Neural crest cell (in vitro differentiated cells): ENCODE results near the gene GDF2. TPM values are rescaled to one million over a fixed set of nuclear protein-coding genes. Genes with fewer than 3 reads are reported as not detected.

Source experiments
- DNase-seq: peaks from one replicate; pipeline ENCODE4 v3.0.0; 2021; ENCODE audit warnings: low read depth, mixed read lengths, low spot score
- H3K27ac Mint-ChIP-seq: one replicate; pipeline ENCODE4 v1.8.0; 2021; ENCODE audit warnings: mild to moderate bottlenecking, mixed read lengths; ENCODE audit not compliant: unreplicated experiment
- H3K27me3 Mint-ChIP-seq: 2 replicates; pipeline ENCODE4 v1.8.0; 2021; ENCODE audit warnings: low read depth, mild to moderate bottlenecking, mixed read lengths
- H3K36me3 Mint-ChIP-seq: 2 replicates; pipeline ENCODE4 v1.8.0; 2021; ENCODE audit warnings: low read depth, mild to moderate bottlenecking, mixed read lengths
- H3K4me1 Mint-ChIP-seq: 2 replicates; pipeline ENCODE4 v1.8.0; 2021; ENCODE audit warnings: mixed read lengths
- H3K4me3 Mint-ChIP-seq: one replicate; pipeline ENCODE4 v1.8.0; 2021; ENCODE audit warnings: mild to moderate bottlenecking, mixed read lengths
- H3K9me3 Mint-ChIP-seq: 2 replicates; pipeline ENCODE4 v1.8.0; 2021; ENCODE audit warnings: mixed read lengths
- CTCF ChIP-seq: fragments of 200-600 bp; sonication (generic); conservative IDR thresholded peaks from 2 replicates; pipeline ENCODE4 v1.5.0; 2021; ENCODE audit warnings: antibody characterized with exemption, mild to moderate bottlenecking
- total RNA-seq: library from RNA; stranded (reverse); gene quantifications from 2 replicates; pipeline ENCODE4 v1.2.1, GENCODE V29; 2021

The GDF2 gene
- total RNA-seq, 1 donor from 2014 or later: not detected

GRCh38 chr10:47329855-47330254 lies 7.6 kb downstream of the GDF2 start:
- Mint-ChIP-seq H3K9me3 (no peaks in the 10 kb centered on the region), H3K27ac (no peak overlapping the region), H3K36me3 (no peaks in the 10 kb centered on the region), H3K4me1 (peaks cover 9% of the 10 kb centered on the region), H3K27me3 (peaks cover 4% of the 10 kb centered on the region), H3K4me3 (no peak overlapping the region)
- TF ChIP-seq CTCF: no peak
- no peak for DNase-seq

GRCh38 chr10:47330366-47330765 lies 8.1 kb downstream of the GDF2 start:
- no peaks in the 10 kb centered on the region for H3K9me3 Mint-ChIP-seq
- no peak for DNase-seq
- H3K4me1 Mint-ChIP-seq: peaks cover 9% of the 10 kb centered on the region
- peaks cover 5% of the 10 kb centered on the region for H3K27me3 Mint-ChIP-seq
- no peak overlapping the region for H3K4me3 Mint-ChIP-seq
- H3K27ac Mint-ChIP-seq: no peak overlapping the region
- no peaks in the 10 kb centered on the region for H3K36me3 Mint-ChIP-seq
- no peak for TF ChIP-seq CTCF

- Mint-ChIP-seq H3K4me1 (peaks cover 9% of the 10 kb centered on the region), H3K27ac (no peak overlapping the region)
- no peak for TF ChIP-seq CTCF
These were observed 8.6 kb downstream of the GDF2 start for GRCh38 chr10:47330804-47331203.

DNA sequence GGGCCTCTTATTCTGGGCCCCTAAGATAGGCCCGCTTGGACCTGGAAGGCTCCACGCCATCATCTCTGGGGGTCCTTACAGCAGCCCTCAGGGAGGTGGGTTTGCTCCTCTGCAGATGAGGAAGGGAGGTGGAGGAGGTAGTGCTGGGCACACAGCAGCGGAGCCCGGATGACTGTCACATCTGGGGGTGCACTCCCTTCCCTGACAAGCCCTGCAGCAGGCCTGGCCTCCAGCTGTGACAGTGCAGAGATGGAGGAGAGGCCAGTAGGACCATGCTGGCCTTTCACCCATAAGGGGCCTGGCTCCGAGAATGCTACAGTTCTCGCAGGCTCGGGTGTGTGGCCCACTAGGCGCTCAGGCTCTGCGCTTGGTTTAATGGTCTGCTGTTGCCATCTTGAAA lies 9.2 kb downstream of the GDF2 start:
- Mint-ChIP-seq H3K27ac (no peak overlapping the region), H3K9me3 (no peaks in the 10 kb centered on the region), H3K36me3 (no peaks in the 10 kb centered on the region), H3K27me3 (peaks cover 5% of the 10 kb centered on the region), H3K4me3 (no peak overlapping the region), H3K4me1 (peaks cover 5% of the 10 kb centered on the region)
- DNase-seq: no peak
- TF ChIP-seq CTCF: no peak

More at GRCh38 chr10:47330804-47331203, 8.6 kb downstream of the GDF2 start:
- peaks cover 5% of the 10 kb centered on the region for H3K27me3 Mint-ChIP-seq
- H3K36me3 Mint-ChIP-seq: no peaks in the 10 kb centered on the region
- H3K4me3 Mint-ChIP-seq: no peak overlapping the region
- DNase-seq: no peak
- no peaks in the 10 kb centered on the region for H3K9me3 Mint-ChIP-seq

GRCh38 chr10:47331954-47332353 lies 9.7 kb downstream of the GDF2 start:
- H3K4me1 Mint-ChIP-seq: peaks cover 5% of the 10 kb centered on the region
- H3K4me3 Mint-ChIP-seq: no peak overlapping the region
- no peaks in the 10 kb centered on the region for H3K9me3 Mint-ChIP-seq
- H3K27ac Mint-ChIP-seq: no peak overlapping the region
- peaks cover 5% of the 10 kb centered on the region for H3K27me3 Mint-ChIP-seq
- DNase-seq: no peak
- H3K36me3 Mint-ChIP-seq: no peaks in the 10 kb centered on the region
- TF ChIP-seq CTCF: no peak

- Mint-ChIP-seq H3K4me1 (peaks cover 5% of the 10 kb centered on the region), H3K27me3 (peaks cover 5% of the 10 kb centered on the region), H3K27ac (no peak overlapping the region), H3K9me3 (no peaks in the 10 kb centered on the region), H3K4me3 (no peak overlapping the region), H3K36me3 (no peaks in the 10 kb centered on the region)
- no peak for TF ChIP-seq CTCF
- DNase-seq: no peak
These were observed 10.1 kb downstream of the GDF2 start for GRCh38 chr10:47332371-47332770.
